ENCODE results near the gene KY. TPM values are rescaled to one million over a fixed set of nuclear protein-coding genes. Genes with fewer than 3 reads are reported as not detected.

KY gene
- total RNA-seq, 1 donor from 2014 or later = 12.1 TPM

- no peak overlapping the region for H3K27ac ChIP-seq (replicated peaks)
- H3K36me3 ChIP-seq = peaks cover 30% of the 10 kb centered on the region
- no peak overlapping the region for H3K4me3 ChIP-seq
- DNase-seq = no peak
- intact Hi-C loops (cut with micrococcal nuclease) = no loop called here
- H3K27me3 ChIP-seq (ENCODE audit: low read depth) = no peaks in the 10 kb centered on the region
- H3K9me3 ChIP-seq (replicated peaks) = no peaks in the 10 kb centered on the region
- peaks cover 6% of the 10 kb centered on the region for H3K4me1 ChIP-seq
- no peak for TF ChIP-seq CTCF (IDR thresholded peaks at IDR 0.05; ENCODE audit: borderline replicate concordance)
Observed at GRCh38 chr3:134617608-134618477, 33.0 kb downstream of the KY start.

GRCh38 chr3:134615743-134616142 is 35.1 kb downstream of the KY start:
- Histone ChIP-seq H3K9me3 (replicated peaks) (no peaks in the 10 kb centered on the region), H3K27ac (replicated peaks) (no peak overlapping the region), H3K27me3 (ENCODE audit: low read depth) (no peaks in the 10 kb centered on the region), H3K4me3 (no peak overlapping the region), H3K36me3 (peaks cover 30% of the 10 kb centered on the region), H3K4me1 (peaks cover 15% of the 10 kb centered on the region)
- no peak for DNase-seq
- TF ChIP-seq CTCF (IDR thresholded peaks at IDR 0.05; ENCODE audit: borderline replicate concordance) = no peak
- intact Hi-C loops (cut with micrococcal nuclease) = no loop called here

GRCh38 chr3:134614955-134615354 is 35.9 kb downstream of the KY start:
- Histone ChIP-seq H3K4me3 (no peak overlapping the region), H3K27me3 (ENCODE audit: low read depth) (no peaks in the 10 kb centered on the region), H3K27ac (replicated peaks) (no peak overlapping the region), H3K36me3 (peaks cover 26% of the 10 kb centered on the region), H3K9me3 (replicated peaks) (no peaks in the 10 kb centered on the region), H3K4me1 (peaks cover 18% of the 10 kb centered on the region)
- intact Hi-C loops (cut with micrococcal nuclease) = no loop called here
- TF ChIP-seq CTCF (IDR thresholded peaks at IDR 0.05; ENCODE audit: borderline replicate concordance) = no peak
- no peak for DNase-seq

GRCh38 chr3:134613006-134613520 is 37.8 kb downstream of the KY start:
- TF ChIP-seq CTCF (IDR thresholded peaks at IDR 0.05; ENCODE audit: borderline replicate concordance) = no peak
- H3K9me3 ChIP-seq (replicated peaks) = no peaks in the 10 kb centered on the region

GRCh38 chr3:134611516-134611915 is 39.3 kb downstream of the KY start:
- H3K27ac ChIP-seq (replicated peaks) = no peak overlapping the region
- peaks cover 27% of the 10 kb centered on the region for H3K4me1 ChIP-seq
- DNase-seq = no peak
- H3K27me3 ChIP-seq (ENCODE audit: low read depth) = no peaks in the 10 kb centered on the region
- intact Hi-C loops (cut with micrococcal nuclease) = no loop called here
- H3K9me3 ChIP-seq (replicated peaks) = no peaks in the 10 kb centered on the region
- peaks cover 6% of the 10 kb centered on the region for H3K36me3 ChIP-seq
- no peak for TF ChIP-seq CTCF (IDR thresholded peaks at IDR 0.05; ENCODE audit: borderline replicate concordance)
- H3K4me3 ChIP-seq = no peak overlapping the region

More at GRCh38 chr3:134613006-134613520, 37.8 kb downstream of the KY start:
- H3K36me3 ChIP-seq = peaks cover 11% of the 10 kb centered on the region
- no peak overlapping the region for H3K27ac ChIP-seq (replicated peaks)
- no peak overlapping the region for H3K4me3 ChIP-seq
- DNase-seq = no peak
- intact Hi-C loops (cut with micrococcal nuclease) = no loop called here
- no peaks in the 10 kb centered on the region for H3K27me3 ChIP-seq (ENCODE audit: low read depth)
- H3K4me1 ChIP-seq = peaks cover 18% of the 10 kb centered on the region

Data from left ventricle myocardium inferior (tissue), 1 donor.